A549 (cell line): ENCODE measurements around the gene CPA3. TPM values are rescaled to one million over a fixed set of nuclear protein-coding genes. Genes with fewer than 3 reads are reported as not detected.
A peak's percentile ranks its signal among the peaks of the same experiment; 100 is the strongest.

Experiments
- ATAC-seq, 2 experiments: fragments of 200-7000 bp in 1 of 2; fragments of >200 bp in 1 of 2; cut with Nextera tagmentation in 1 of 2; cut with Tn5 transposase in 1 of 2; 3 replicates each; pipeline versions ENCODE4 v1.8.0 to v1.9.1; 2018 to 2020; ENCODE audit warnings: mild to moderate bottlenecking in 1 of 2, moderate library complexity in 1 of 2
- CTCF ChIA-PET: fragments of 300-600 bp; sonication (Branson Sonifier 250); formaldehyde crosslinking; extraction: SDS; loops from one replicate; lab custom pipeline; 2021; ENCODE audit warnings: antibody characterized with exemption, inconsistent platforms; lab: Yijun Ruan, JAX
- POLR2A ChIA-PET: fragments of 350-600 bp; formaldehyde crosslinking; extraction: SDS; loops from one replicate; lab custom pipeline; 2021; ENCODE audit warnings: antibody characterized with exemption, inconsistent platforms; lab: Yijun Ruan, JAX
- DNase-seq, 2 experiments: peaks; one replicate each; pipeline versions ENCODE4 v3.0.0 to v3.0.0-alpha.2; 2011 to 2016; ENCODE audit warnings: low read depth in 1 of 2, low spot score in 1 of 2
- FAIRE-seq: peaks from 2 replicates; lab custom pipeline; 2011; peaks lifted over from hg19 to GRCh38; lab: Jason Lieb, UNC
- H3K27ac ChIP-seq, 2 experiments: fragments of >200 bp; sonication (Bioruptor Twin); formaldehyde crosslinking; 3 replicates each; pipeline ENCODE4 v1.5.1; 2016 to 2017
- H3K4me1 ChIP-seq: fragments of >200 bp; sonication (Bioruptor Twin); formaldehyde crosslinking; 3 replicates; pipeline ENCODE4 v1.6.1; 2016
- H3K4me2 ChIP-seq: fragments of >200 bp; sonication (Bioruptor Twin); formaldehyde crosslinking; 3 replicates; pipeline ENCODE4 v1.6.1; 2016
- H3K4me3 ChIP-seq: fragments of >200 bp; sonication (Bioruptor Twin); formaldehyde crosslinking; 3 replicates; pipeline ENCODE4 v1.5.1; 2016
- H3K9me3 ChIP-seq: fragments of >200 bp; sonication (Bioruptor Twin); formaldehyde crosslinking; 3 replicates; pipeline ENCODE4 v1.6.1; 2016
- CBX2 ChIP-seq: fragments of 200-600 bp; sonication (generic); IDR thresholded peaks from 2 replicates; pipeline ENCODE4 v1.6.1; 2016; ENCODE audit warnings: low read depth, mild to moderate bottlenecking, borderline replicate concordance
- FOSL2 ChIP-seq, 2 experiments: fragments of 450-650 bp in 1 of 2; fragments of >200 bp in 1 of 2; sonication (Bioruptor Twin) in 1 of 2; formaldehyde crosslinking; IDR thresholded peaks; 2 replicates each; pipeline versions ENCODE4 v1.5.0 to v1.6.1; 2016 to 2020; ENCODE audit warnings: mild to moderate bottlenecking in 1 of 2, moderate library complexity in 1 of 2
- HOXB13 ChIP-seq: fragments of 250-450 bp; sonication (Bioruptor Pico); IDR thresholded peaks from 2 replicates; pipeline ENCODE4 v1.5.0; 2020; ENCODE audit warnings: low read depth, mild to moderate bottlenecking, moderate library complexity
- MAFK ChIP-seq: fragments of 450-650 bp; IDR thresholded peaks from 2 replicates; pipeline ENCODE4 v1.6.1; 2014; ENCODE audit not compliant: partially characterized antibody
- PHF8 ChIP-seq: fragments of 200-600 bp; sonication (generic); IDR thresholded peaks from 2 replicates; pipeline ENCODE4 v1.6.1; 2016; ENCODE audit warnings: low read depth, mild to moderate bottlenecking, antibody characterized with exemption, moderate library complexity, borderline replicate concordance
- POLR2AphosphoS2 ChIP-seq: conservative IDR thresholded peaks from 2 replicates; pipeline ENCODE4 v1.6.1; 2012; ENCODE audit warnings: low read length, improper control_type of control experiment, inconsistent platforms
- RFX5 ChIP-seq: fragments of 450-650 bp; IDR thresholded peaks from 2 replicates; pipeline ENCODE4 v1.7.1; 2014; ENCODE audit warnings: antibody characterized with exemption, mild to moderate bottlenecking, moderate library complexity
- TP53 ChIP-seq: fragments of 250-450 bp; sonication (Bioruptor Pico); IDR thresholded peaks from 2 replicates; pipeline ENCODE4 v1.5.0; 2021; ENCODE audit warnings: mild to moderate bottlenecking, moderate library complexity
- ZNF302 ChIP-seq: fragments of 250-450 bp; sonication (Bioruptor Pico); IDR thresholded peaks from 2 replicates; pipeline ENCODE4 v1.9.0; 2021; ENCODE audit warnings: inconsistent platforms, mild to moderate bottlenecking, moderate library complexity
- ZSCAN20 ChIP-seq: fragments of 250-450 bp; sonication (Bioruptor Pico); IDR thresholded peaks from 2 replicates; pipeline ENCODE4 v1.8.0; 2022; ENCODE audit warnings: mild to moderate bottlenecking, moderate library complexity
- WGBS: methylation state at CpG from one replicate; pipeline ENCODE4 v1.1.6; 2017; ENCODE audit errors: missing lambda C conversion rate; 5-methylcytosine and 5-hydroxymethylcytosine counted together
- polyA plus RNA-seq, 4 experiments: library from polyadenylated mRNA; depleted of rRNA in 3 of 4; stranded (reverse); fragments of >200 nt; fragmentation: RNase III in 1 of 4; extraction: RNeasy Plus Mini Kit Qiagen cat#74134 plus additional on column Dnase treatment in 1 of 4; gene quantifications; 2 replicates in 3 of 4; 3 replicates in 1 of 4; pipeline ENCODE4 v1.2.3, GENCODE V29; 2011 to 2017
- TF ChIP-seq, protein P1 (sequence below): fragments of 250-450 bp; sonication (Bioruptor Pico); IDR thresholded peaks from 2 replicates; pipeline ENCODE4 v1.5.0; 2021; ENCODE audit warnings: mild to moderate bottlenecking, moderate library complexity, borderline replicate concordance
- TF ChIP-seq, protein P2 (sequence below): fragments of >200 bp; sonication (Bioruptor Twin); formaldehyde crosslinking; IDR thresholded peaks from 3 replicates; pipeline ENCODE4 v1.5.1; 2016
- TF ChIP-seq, protein P3 (sequence below): IDR thresholded peaks from 2 replicates; pipeline ENCODE4 v1.6.1; 2012; ENCODE audit warnings: low read depth, borderline replicate concordance
- TF ChIP-seq, protein P4 (sequence below): fragments of >200 bp; sonication (Bioruptor Twin); formaldehyde crosslinking; IDR thresholded peaks from 2 replicates; pipeline ENCODE4 v1.6.1; 2016
- TF ChIP-seq, protein P5 (sequence below): fragments of 450-650 bp; IDR thresholded peaks from 2 replicates; pipeline ENCODE4 v1.6.1; 2014; ENCODE audit warnings: antibody characterized with exemption
- TF ChIP-seq, protein P6 (sequence below): fragments of 250-450 bp; sonication (Bioruptor Pico); IDR thresholded peaks from 2 replicates; pipeline ENCODE4 v1.5.0; 2020; ENCODE audit warnings: low read depth, mild to moderate bottlenecking, moderate library complexity

Gene CPA3
- polyA plus RNA-seq, 2 of the 4 experiments (the other 2 are of a cell fraction): not detected

DNA sequence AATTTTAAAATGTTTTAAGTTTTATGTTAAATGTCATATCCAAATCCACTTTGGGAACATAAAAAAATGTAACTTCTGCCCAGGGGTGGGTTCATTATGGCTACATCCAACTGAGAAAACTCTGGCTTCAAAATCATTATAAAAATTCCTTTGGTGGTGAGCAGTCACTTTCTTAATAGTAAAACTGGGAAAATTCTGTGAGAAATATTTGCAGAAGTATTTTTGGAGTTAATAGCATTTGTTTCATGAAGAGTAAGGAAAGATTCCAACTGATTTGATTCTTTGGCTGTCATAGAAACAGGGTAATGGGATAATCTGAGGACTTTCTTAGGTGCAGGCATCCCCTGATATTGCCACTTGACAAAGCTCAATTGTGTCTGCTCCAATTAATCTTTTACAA is 38.8 kb downstream of the CPA3 start:
- ChIA-PET CTCF (no interaction called here), POLR2A (no interaction called here)
- no peak overlapping the region for H3K4me3 ChIP-seq
- H3K4me2 ChIP-seq: no peak overlapping the region
- no peak overlapping the region for H3K27ac ChIP-seq
- TF ChIP-seq MAFK (no peak), CBX2 (no peak), HOXB13 (CRISPR knock-in tag) (no peak)
- no peaks in the 10 kb centered on the region for H3K9me3 ChIP-seq
- no peak for ATAC-seq
- no peak for FAIRE-seq
- no peak for DNase-seq
- H3K4me1 ChIP-seq: 0 out of 3 replicates have a peak, but pooled peaks cover 4% of the 10 kb centered on the region

DNA sequence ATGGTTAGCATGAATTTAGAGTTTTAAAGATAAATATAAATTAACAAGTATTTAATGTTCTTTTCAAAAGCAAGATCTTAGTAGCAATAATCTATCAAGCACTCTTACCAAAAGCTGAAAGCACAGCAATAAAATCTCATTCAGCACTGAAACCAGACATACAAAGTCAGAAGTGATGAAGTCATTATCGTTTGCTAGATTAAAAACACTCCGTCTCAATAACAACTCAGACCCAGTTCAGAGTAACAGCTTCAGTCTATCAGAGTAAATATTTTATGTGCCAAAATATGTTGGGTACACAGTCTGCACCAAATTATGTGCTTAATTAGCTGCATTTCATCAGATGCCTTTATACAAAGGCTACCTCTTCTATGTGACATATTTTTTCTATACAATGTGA is 41.6 kb downstream of the CPA3 start:
- FAIRE-seq (no peak), DNase-seq (no peak), ATAC-seq (no peak)
- no peak overlapping the region for H3K4me3 ChIP-seq
- H3K9me3 ChIP-seq: no peaks in the 10 kb centered on the region
- H3K27ac ChIP-seq: no peak overlapping the region
- 75% methylated on average over 2 of the region's 2 CpGs for WGBS
- TF ChIP-seq FOSL2 (IDR thresholded peaks at IDR 0.05) (no peak), FOSL2 (CRISPR knock-in tag; IDR thresholded peaks at IDR 0.05) (no peak), RFX5 (no peak), PHF8 (no peak), TP53 (CRISPR knock-in tag) (no peak), POLR2AphosphoS2 (no peak), ZNF302 (CRISPR knock-in tag) (no peak)
- TF ChIP-seq, protein P1, sequence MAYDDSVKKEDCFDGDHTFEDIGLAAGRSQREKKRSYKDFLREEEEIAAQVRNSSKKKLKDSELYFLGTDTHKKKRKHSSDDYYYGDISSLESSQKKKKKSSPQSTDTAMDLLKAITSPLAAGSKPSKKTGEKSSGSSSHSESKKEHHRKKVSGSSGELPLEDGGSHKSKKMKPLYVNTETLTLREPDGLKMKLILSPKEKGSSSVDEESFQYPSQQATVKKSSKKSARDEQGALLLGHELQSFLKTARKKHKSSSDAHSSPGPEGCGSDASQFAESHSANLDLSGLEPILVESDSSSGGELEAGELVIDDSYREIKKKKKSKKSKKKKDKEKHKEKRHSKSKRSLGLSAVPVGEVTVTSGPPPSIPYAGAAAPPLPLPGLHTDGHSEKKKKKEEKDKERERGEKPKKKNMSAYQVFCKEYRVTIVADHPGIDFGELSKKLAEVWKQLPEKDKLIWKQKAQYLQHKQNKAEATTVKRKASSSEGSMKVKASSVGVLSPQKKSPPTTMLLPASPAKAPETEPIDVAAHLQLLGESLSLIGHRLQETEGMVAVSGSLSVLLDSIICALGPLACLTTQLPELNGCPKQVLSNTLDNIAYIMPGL (CRISPR knock-in tag): no peak
- ChIA-PET POLR2A (no interaction called here), CTCF (interaction anchor here (0.5 to 1.6 kb wide), 3 partner anchors 23 to 49 kb away, joined by 3 to 8 read pairs (median 4); no protein-coding TSS in a partner anchor)
- no peak overlapping the region for H3K4me2 ChIP-seq
- H3K4me1 ChIP-seq: peaks cover 4% of the 10 kb centered on the region; the same call in 1 of the 3 replicates

DNA sequence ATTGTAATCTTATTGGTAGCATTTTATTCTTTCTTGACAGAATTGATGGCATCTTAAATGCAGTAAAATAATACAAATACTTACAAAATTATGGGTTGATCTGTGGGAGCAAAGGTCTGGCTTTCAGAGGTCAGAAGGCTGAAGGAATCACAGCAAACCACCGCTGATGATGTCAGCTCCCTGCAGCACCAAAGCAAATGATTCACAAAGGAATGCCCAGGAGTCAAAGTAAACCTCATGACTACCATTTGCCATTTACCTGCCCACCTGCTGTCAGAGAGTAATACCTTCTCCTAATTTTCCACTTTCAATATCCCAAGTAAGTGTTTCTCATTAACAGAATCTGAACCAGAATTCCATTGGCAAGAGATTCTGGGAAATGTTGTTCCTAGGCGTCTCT is 46.1 kb downstream of the CPA3 start:
- no peak overlapping the region for H3K4me3 ChIP-seq
- TF ChIP-seq, protein P2, sequence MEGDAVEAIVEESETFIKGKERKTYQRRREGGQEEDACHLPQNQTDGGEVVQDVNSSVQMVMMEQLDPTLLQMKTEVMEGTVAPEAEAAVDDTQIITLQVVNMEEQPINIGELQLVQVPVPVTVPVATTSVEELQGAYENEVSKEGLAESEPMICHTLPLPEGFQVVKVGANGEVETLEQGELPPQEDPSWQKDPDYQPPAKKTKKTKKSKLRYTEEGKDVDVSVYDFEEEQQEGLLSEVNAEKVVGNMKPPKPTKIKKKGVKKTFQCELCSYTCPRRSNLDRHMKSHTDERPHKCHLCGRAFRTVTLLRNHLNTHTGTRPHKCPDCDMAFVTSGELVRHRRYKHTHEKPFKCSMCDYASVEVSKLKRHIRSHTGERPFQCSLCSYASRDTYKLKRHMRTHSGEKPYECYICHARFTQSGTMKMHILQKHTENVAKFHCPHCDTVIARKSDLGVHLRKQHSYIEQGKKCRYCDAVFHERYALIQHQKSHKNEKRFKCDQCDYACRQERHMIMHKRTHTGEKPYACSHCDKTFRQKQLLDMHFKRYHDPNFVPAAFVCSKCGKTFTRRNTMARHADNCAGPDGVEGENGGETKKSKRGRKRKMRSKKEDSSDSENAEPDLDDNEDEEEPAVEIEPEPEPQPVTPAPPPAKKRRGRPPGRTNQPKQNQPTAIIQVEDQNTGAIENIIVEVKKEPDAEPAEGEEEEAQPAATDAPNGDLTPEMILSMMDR: no peak
- FAIRE-seq (peak; percentile 63), DNase-seq (no peak), ATAC-seq (peak in 1 of 2 experiments; percentile 59; a peak in 1 of 6 replicates)
- no peaks in the 10 kb centered on the region for H3K9me3 ChIP-seq
- CTCF ChIA-PET: no interaction called here
- POLR2A ChIA-PET: no interaction called here
- H3K27ac ChIP-seq: no peak overlapping the region
- H3K4me1 ChIP-seq: no peaks in the 10 kb centered on the region; the same call in 2 of the 3 replicates
- 40% methylated on average over 2 of the region's 2 CpGs for WGBS
- H3K4me2 ChIP-seq: no peak overlapping the region

DNA sequence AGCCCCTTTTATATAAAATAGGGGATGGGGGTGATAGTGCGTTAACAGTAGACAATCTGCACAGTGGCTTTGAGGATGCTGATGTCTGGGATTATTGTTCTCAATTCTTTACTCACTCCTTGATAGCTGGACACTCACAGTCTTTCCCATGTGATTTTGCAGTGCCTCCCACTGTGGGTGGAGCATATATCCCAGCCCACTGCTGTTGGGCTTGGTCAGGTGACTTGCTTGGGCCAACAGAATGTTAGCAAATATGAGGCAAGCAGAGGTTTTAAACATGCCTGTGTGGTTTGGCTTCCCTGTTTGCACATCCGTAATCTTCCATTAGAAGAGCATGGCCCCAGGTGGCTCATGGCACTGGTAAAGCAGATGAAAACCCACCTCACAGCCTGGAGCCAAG is 46.5 kb downstream of the CPA3 start:
- TF ChIP-seq, protein P3, sequence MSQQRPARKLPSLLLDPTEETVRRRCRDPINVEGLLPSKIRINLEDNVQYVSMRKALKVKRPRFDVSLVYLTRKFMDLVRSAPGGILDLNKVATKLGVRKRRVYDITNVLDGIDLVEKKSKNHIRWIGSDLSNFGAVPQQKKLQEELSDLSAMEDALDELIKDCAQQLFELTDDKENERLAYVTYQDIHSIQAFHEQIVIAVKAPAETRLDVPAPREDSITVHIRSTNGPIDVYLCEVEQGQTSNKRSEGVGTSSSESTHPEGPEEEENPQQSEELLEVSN: no peak
- TF ChIP-seq, protein P4, sequence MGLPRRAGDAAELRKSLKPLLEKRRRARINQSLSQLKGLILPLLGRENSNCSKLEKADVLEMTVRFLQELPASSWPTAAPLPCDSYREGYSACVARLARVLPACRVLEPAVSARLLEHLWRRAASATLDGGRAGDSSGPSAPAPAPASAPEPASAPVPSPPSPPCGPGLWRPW: no peak
- TF ChIP-seq CBX2 (no peak), ZSCAN20 (CRISPR knock-in tag) (no peak)
- TF ChIP-seq, protein P5, sequence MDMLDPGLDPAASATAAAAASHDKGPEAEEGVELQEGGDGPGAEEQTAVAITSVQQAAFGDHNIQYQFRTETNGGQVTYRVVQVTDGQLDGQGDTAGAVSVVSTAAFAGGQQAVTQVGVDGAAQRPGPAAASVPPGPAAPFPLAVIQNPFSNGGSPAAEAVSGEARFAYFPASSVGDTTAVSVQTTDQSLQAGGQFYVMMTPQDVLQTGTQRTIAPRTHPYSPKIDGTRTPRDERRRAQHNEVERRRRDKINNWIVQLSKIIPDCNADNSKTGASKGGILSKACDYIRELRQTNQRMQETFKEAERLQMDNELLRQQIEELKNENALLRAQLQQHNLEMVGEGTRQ: 0 out of 2 replicates have a peak, but pooled peaks have one; percentile 22
- TF ChIP-seq, protein P6, sequence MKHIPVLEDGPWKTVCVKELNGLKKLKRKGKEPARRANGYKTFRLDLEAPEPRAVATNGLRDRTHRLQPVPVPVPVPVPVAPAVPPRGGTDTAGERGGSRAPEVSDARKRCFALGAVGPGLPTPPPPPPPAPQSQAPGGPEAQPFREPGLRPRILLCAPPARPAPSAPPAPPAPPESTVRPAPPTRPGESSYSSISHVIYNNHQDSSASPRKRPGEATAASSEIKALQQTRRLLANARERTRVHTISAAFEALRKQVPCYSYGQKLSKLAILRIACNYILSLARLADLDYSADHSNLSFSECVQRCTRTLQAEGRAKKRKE (CRISPR knock-in tag): no peak
- Histone ChIP-seq H3K4me1 (no peaks in the 10 kb centered on the region; the same call in 2 of the 3 replicates), H3K4me2 (no peak overlapping the region), H3K9me3 (no peaks in the 10 kb centered on the region), H3K27ac (no peak overlapping the region), H3K4me3 (no peak overlapping the region)
- DNase-seq (no peak), FAIRE-seq (no peak), ATAC-seq (peak; percentile 24 to 42; a peak in 2 of 6 replicates)
- POLR2A ChIA-PET: no interaction called here
- WGBS: 92% methylated on average over 2 of the region's 2 CpGs
- CTCF ChIA-PET: no interaction called here
